ENCODE results near the gene SIN3B. TPM values are rescaled to one million over a fixed set of nuclear protein-coding genes. Genes with fewer than 3 reads are reported as not detected.

SIN3B gene
- total and polyA plus RNA-seq, 2 of the 13 experiments (the other 11 are each of a cell fraction or from before 2014, with no cell fraction given) = 12.9 to 25.7 TPM

DNA sequence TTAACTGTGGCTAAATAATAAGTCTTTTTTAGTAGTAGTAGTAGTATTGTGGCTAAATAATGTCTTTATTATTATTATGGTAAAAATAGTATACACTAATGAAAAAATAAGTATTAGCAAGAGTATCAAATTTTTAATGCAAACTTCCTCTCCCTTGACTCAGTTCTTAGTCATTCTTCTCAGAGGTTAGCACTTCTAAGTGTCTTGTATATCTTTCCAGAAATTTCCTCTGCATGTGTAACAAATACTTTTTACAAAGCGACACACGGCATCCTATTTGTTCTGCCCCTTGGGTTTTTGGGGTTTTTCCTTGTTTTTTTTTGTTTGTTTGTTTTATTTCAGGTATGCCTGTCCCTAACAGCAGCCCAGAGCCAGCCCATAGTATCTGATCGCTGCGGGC is 20.9 kb downstream of the SIN3B start:
- CTCF ChIA-PET (ENCODE audit: low intra/inter-chr PET ratio, low total read pairs) = interaction anchor here (0.6 kb wide), 1 partner anchor 375 kb away, joined by 4 read pairs; no protein-coding TSS in a partner anchor
- DNase-seq (ENCODE audit: low spot score) (no peak), FAIRE-seq (no peak), ATAC-seq (no peak)
- TF ChIP-seq KLF15 (CRISPR knock-in tag; IDR thresholded peaks at IDR 0.05; ENCODE audit: borderline replicate concordance) (no peak), PLRG1 (conservative IDR thresholded peaks at IDR 0.05) (no peak), CENPX (CRISPR knock-in tag; IDR thresholded peaks at IDR 0.05) (no peak), ZSCAN12 (CRISPR knock-in tag; IDR thresholded peaks at IDR 0.05) (no peak), ZNF746 (CRISPR knock-in tag; IDR thresholded peaks at IDR 0.05) (no peak), ZNF609 (CRISPR knock-in tag; IDR thresholded peaks at IDR 0.05; ENCODE audit: borderline replicate concordance) (no peak), ATAD3A (CRISPR knock-in tag; IDR thresholded peaks at IDR 0.05) (no peak), TCF12 (IDR thresholded peaks at IDR 0.05) (no peak), TCF12 (CRISPR knock-in tag; IDR thresholded peaks at IDR 0.05) (no peak), RFX5 (IDR thresholded peaks at IDR 0.05; ENCODE audit: low read depth, low read length) (no peak), TAF15 (IDR thresholded peaks at IDR 0.05; ENCODE audit: low read depth, low read length, poor library complexity, severe bottlenecking) (no peak), SMARCC2 (IDR thresholded peaks at IDR 0.05) (no peak), ZNF441 (CRISPR knock-in tag; IDR thresholded peaks at IDR 0.05; ENCODE audit: borderline replicate concordance) (no peak)
- TF ChIP-seq, protein P1, sequence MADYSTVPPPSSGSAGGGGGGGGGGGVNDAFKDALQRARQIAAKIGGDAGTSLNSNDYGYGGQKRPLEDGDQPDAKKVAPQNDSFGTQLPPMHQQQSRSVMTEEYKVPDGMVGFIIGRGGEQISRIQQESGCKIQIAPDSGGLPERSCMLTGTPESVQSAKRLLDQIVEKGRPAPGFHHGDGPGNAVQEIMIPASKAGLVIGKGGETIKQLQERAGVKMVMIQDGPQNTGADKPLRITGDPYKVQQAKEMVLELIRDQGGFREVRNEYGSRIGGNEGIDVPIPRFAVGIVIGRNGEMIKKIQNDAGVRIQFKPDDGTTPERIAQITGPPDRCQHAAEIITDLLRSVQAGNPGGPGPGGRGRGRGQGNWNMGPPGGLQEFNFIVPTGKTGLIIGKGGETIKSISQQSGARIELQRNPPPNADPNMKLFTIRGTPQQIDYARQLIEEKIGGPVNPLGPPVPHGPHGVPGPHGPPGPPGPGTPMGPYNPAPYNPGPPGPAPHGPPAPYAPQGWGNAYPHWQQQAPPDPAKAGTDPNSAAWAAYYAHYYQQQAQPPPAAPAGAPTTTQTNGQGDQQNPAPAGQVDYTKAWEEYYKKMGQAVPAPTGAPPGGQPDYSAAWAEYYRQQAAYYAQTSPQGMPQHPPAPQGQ (CRISPR knock-in tag; IDR thresholded peaks at IDR 0.05; ENCODE audit: borderline replicate concordance) = no peak
- Histone ChIP-seq H3K4me1 (ENCODE audit: insufficient read depth, low read length) (no peaks in the 10 kb centered on the region), H2AFZ (ENCODE audit: low read length) (no peak overlapping the region), H4K20me1 (ENCODE audit: insufficient read depth, low read length) (peaks cover 2% of the 10 kb centered on the region; the same call in 1 of the 2 replicates), H3K79me2 (ENCODE audit: insufficient read depth, low read length) (no peaks in the 10 kb centered on the region), H3K4me2 (ENCODE audit: low read depth, low read length) (no peak overlapping the region), H3K27ac (ENCODE audit: extremely low read length, insufficient read depth, low read length) (no peak overlapping the region), H3K27me3 (ENCODE audit: control insufficient read depth in 1 of 2, insufficient read depth in 2 of 2, low read length in 2 of 2) (no peaks in the 10 kb centered on the region), H3K9me3 (ENCODE audit: low read length) (no peaks in the 10 kb centered on the region), H3K4me3 (replicated peaks in 1 of 3; ENCODE audit: insufficient read depth in 1 of 3, low read depth in 2 of 3, low read length in 3 of 3) (no peak overlapping the region), H3K36me3 (replicated peaks in 1 of 2; ENCODE audit: control insufficient read depth in 1 of 2, insufficient read depth in 2 of 2, low read length in 2 of 2) (peaks cover 27 to 90% of the 10 kb centered on the region in 2 experiments), H3K9ac (ENCODE audit: insufficient read depth, low read depth, low read length) (no peak overlapping the region)
- in situ Hi-C loops (cut with HindIII; ENCODE audit: extremely low pct_ligation_motif_present, low pct_unique_long_range_greater_than_20kb) = no loop called here
- BruUV-seq (replicated peaks) = no TSS peak
- 97% methylated on average over 4 of the region's 4 CpGs for WGBS (ENCODE audit: low lambda C conversion rate)
- intact Hi-C loops (cut with micrococcal nuclease; ENCODE audit: unreplicated experiment) = no loop called here
- POLR2A ChIA-PET = no interaction called here
